Peyer's patch (tissue), 4 donors: ENCODE measurements around the gene LAMA5.

Experiments
- POLR2A ChIP-seq, 2 donors: fragments of 450-650 bp; IDR thresholded peaks; one replicate each; pipeline ENCODE4 v1.5.1; 2017; ENCODE audit warnings: antibody characterized with exemption in 2 of 2, mild to moderate bottlenecking in 2 of 2, moderate library complexity in 2 of 2
- TF ChIP-seq, protein P1 (sequence below), 6 experiments: fragments of 450-650 bp in 4 of 6; fragments of 200-600 bp in 2 of 6; sonication (generic) in 1 of 6; IDR thresholded peaks; one replicate each; pipeline ENCODE4 v1.5.1; 2017 to 2019; ENCODE audit warnings: antibody characterized with exemption in 6 of 6, mild to moderate bottlenecking in 3 of 6, moderate library complexity in 1 of 6

DNA sequence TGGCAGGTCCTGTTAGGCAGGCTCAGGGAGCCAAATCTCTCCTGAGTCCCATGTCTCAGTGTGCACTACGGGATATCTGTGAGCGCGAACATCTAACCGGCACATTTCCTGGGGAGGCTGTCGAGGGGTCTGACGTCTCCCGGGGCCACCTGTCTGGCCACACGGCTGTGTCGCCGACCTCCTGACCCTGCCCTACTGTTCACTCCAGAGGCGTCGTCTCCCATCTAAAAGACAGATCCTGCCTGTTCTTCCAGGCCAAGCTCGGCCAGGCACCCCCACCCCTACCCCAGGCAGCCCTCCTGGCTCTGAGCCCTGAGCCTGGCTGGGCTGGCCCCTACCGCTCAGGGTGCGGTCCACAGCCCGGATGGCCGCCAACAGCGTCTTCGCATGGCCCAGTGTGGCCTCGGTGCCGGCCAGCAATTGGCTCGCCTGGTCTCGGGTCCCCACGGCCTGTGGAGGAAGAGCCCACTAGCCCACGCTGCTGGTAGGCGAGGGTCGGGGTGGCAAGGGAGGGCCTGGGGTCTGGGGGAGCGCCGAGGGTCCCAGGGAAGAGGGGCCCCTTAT is 47.7 kb downstream of the LAMA5 start:
- TF ChIP-seq, protein P1, sequence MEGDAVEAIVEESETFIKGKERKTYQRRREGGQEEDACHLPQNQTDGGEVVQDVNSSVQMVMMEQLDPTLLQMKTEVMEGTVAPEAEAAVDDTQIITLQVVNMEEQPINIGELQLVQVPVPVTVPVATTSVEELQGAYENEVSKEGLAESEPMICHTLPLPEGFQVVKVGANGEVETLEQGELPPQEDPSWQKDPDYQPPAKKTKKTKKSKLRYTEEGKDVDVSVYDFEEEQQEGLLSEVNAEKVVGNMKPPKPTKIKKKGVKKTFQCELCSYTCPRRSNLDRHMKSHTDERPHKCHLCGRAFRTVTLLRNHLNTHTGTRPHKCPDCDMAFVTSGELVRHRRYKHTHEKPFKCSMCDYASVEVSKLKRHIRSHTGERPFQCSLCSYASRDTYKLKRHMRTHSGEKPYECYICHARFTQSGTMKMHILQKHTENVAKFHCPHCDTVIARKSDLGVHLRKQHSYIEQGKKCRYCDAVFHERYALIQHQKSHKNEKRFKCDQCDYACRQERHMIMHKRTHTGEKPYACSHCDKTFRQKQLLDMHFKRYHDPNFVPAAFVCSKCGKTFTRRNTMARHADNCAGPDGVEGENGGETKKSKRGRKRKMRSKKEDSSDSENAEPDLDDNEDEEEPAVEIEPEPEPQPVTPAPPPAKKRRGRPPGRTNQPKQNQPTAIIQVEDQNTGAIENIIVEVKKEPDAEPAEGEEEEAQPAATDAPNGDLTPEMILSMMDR (IDR thresholded peaks at IDR 0.05), result no peak
- TF ChIP-seq POLR2A (IDR thresholded peaks at IDR 0.05), result no peak
